Naive thymus-derived CD8-positive, alpha-beta T cell (primary cell): Measurements from ENCODE around the gene IGSF11. TPM values are rescaled to one million over a fixed set of nuclear protein-coding genes. Genes with fewer than 3 reads are reported as not detected.

Experiments
- polyA plus RNA-seq, 3 donors: library from polyadenylated mRNA; unstranded; fragments of 300-500 nt; fragmentation: Illumina TruSeq; gene quantifications; one replicate each; pipeline ENCODE4 v1.2.3, GENCODE V29; 2021
- total RNA-seq, 8 experiments: library from RNA in 2 of 8; stranded (reverse) in 2 of 8; gene quantifications; one replicate each; pipeline ENCODE4 v1.2.3 and lab custom pipeline; 2021 to 2026

Gene IGSF11
- total and polyA plus RNA-seq, 5 experiments from 2014 or later: 0.60 to 1.2 (median 0.74) TPM; not detected in 1

Other genes with a start within 250 kb of the IGSF11 start
- not detected for gene TEX55, start 111.3 kb upstream of the IGSF11 start, total RNA-seq
- not detected for gene TEX55, start 111.3 kb upstream of the IGSF11 start, polyA plus RNA-seq
- gene UPK1B, start 138.8 kb upstream of the IGSF11 start, total RNA-seq: not detected
- not detected for gene UPK1B, start 138.8 kb upstream of the IGSF11 start, polyA plus RNA-seq
- 10 to 100 TPM in 1 of 2 experiments, 1 to 10 TPM in 1; 9.2 to 13.2 TPM for gene B4GALT4, start 206.0 kb upstream of the IGSF11 start, total RNA-seq
- 1 to 10 TPM; 2.9 to 6.8 (median 5.9) TPM for gene B4GALT4, start 206.0 kb upstream of the IGSF11 start, polyA plus RNA-seq